Measurements from ENCODE around the gene RUFY3. TPM values are rescaled to one million over a fixed set of nuclear protein-coding genes. Genes with fewer than 3 reads are reported as not detected.
"Not testable (repeated sequence)": the region's sequence is repeated elsewhere in the genome, so short reads cannot be mapped to it uniquely, and the experiment has no call there.

RUFY3 gene, protein sequence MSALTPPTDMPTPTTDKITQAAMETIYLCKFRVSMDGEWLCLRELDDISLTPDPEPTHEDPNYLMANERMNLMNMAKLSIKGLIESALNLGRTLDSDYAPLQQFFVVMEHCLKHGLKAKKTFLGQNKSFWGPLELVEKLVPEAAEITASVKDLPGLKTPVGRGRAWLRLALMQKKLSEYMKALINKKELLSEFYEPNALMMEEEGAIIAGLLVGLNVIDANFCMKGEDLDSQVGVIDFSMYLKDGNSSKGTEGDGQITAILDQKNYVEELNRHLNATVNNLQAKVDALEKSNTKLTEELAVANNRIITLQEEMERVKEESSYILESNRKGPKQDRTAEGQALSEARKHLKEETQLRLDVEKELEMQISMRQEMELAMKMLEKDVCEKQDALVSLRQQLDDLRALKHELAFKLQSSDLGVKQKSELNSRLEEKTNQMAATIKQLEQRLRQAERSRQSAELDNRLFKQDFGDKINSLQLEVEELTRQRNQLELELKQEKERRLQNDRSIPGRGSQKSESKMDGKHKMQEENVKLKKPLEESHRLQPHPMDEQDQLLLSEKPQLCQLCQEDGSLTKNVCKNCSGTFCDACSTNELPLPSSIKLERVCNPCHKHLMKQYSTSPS
- polyA plus RNA-seq (2013, experiment 1 of 4), result 56.6 TPM
- polyA plus RNA-seq (2013, experiment 2 of 4), result 52.6 TPM
- polyA plus RNA-seq (2013, experiment 3 of 4), result 45.8 TPM
- 50.7 TPM for polyA plus RNA-seq (2013, experiment 4 of 4)

DNA sequence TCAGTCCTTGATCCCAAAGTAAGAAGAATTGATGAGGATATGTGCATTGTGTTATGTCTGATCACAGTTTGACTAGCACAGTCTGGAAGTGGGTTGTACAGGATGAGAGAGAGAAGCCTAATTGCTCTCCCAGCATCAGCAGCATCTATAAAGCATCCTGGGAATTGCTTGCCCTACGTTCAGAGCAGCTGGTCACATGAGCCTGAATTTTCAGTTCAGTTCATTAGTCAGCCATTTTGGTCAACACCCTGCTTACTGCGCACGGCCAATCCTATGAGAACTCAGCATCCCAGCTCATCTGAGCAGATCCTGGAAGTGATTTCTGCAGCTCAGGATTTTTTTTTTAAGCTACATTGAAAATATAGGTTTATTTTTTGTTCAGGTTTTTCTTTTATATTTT, at the start of gene RUFY3:
TSS of gene RUFY3 (plus strand) at position 218 of the 400 bp plus-strand sequence. CDS start 610 bp downstream, outside the sequence.
- Histone ChIP-seq H3K27ac (ENCODE audit: insufficient read depth, low read depth, low read length, poor library complexity, severe bottlenecking) (no peak within 1 kb of the TSS), H3K9me3 (ENCODE audit: control insufficient read depth, low read length) (no peaks in the 10 kb centered on the region), H3K27me3 (ENCODE audit: control insufficient read depth, insufficient read depth, low read length, poor library complexity, severe bottlenecking) (no peaks in the 10 kb centered on the region), H3K36me3 (ENCODE audit: control insufficient read depth, insufficient read depth, low read length) (no peaks in the 10 kb centered on the region), H3K4me1 (ENCODE audit: control insufficient read depth, insufficient read depth, low read length) (peaks cover 4% of the 10 kb centered on the region), H3K4me3 (ENCODE audit: insufficient read depth, low read depth, low read length) (no peak within 1 kb of the TSS)
- WGBS, 2 experiments, result 68% methylated on average over 3 of the region's 3 CpGs

- no peaks in the 10 kb centered on the region for H3K4me1 ChIP-seq (ENCODE audit: control insufficient read depth, insufficient read depth, low read length)
- H3K36me3 ChIP-seq (ENCODE audit: control insufficient read depth, insufficient read depth, low read length), result no peaks in the 10 kb centered on the region
- no peak overlapping the region for H3K4me3 ChIP-seq (ENCODE audit: insufficient read depth, low read depth, low read length)
- H3K27me3 ChIP-seq (ENCODE audit: control insufficient read depth, insufficient read depth, low read length, poor library complexity, severe bottlenecking), result no peaks in the 10 kb centered on the region
- no peak overlapping the region for H3K27ac ChIP-seq (ENCODE audit: insufficient read depth, low read depth, low read length, poor library complexity, severe bottlenecking)
- H3K9me3 ChIP-seq (ENCODE audit: control insufficient read depth, low read length), result no peaks in the 10 kb centered on the region
These were observed 47.6 kb upstream of the RUFY3 start for GRCh38 chr4:70674191-70674590.

GRCh38 chr4:70674731-70675130, 47.0 kb upstream of the RUFY3 start:
- no peaks in the 10 kb centered on the region for H3K4me1 ChIP-seq (ENCODE audit: control insufficient read depth, insufficient read depth, low read length)
- WGBS, 2 experiments, result 92 to 94% methylated on average over 1 of the region's 1 CpG
- no peaks in the 10 kb centered on the region for H3K9me3 ChIP-seq (ENCODE audit: control insufficient read depth, low read length)
- no peak overlapping the region for H3K27ac ChIP-seq (ENCODE audit: insufficient read depth, low read depth, low read length, poor library complexity, severe bottlenecking)
- no peak overlapping the region for H3K4me3 ChIP-seq (ENCODE audit: insufficient read depth, low read depth, low read length)
- no peaks in the 10 kb centered on the region for H3K27me3 ChIP-seq (ENCODE audit: control insufficient read depth, insufficient read depth, low read length, poor library complexity, severe bottlenecking)
- no peaks in the 10 kb centered on the region for H3K36me3 ChIP-seq (ENCODE audit: control insufficient read depth, insufficient read depth, low read length)

- WGBS, 2 experiments, result 85 to 89% methylated on average over 6 of the region's 6 CpGs
- Histone ChIP-seq H3K27me3 (ENCODE audit: control insufficient read depth, insufficient read depth, low read length, poor library complexity, severe bottlenecking) (no peaks in the 10 kb centered on the region), H3K9me3 (ENCODE audit: control insufficient read depth, low read length) (no peaks in the 10 kb centered on the region), H3K27ac (ENCODE audit: insufficient read depth, low read depth, low read length, poor library complexity, severe bottlenecking) (no peak overlapping the region), H3K36me3 (ENCODE audit: control insufficient read depth, insufficient read depth, low read length) (no peaks in the 10 kb centered on the region), H3K4me1 (ENCODE audit: control insufficient read depth, insufficient read depth, low read length) (no peaks in the 10 kb centered on the region), H3K4me3 (ENCODE audit: insufficient read depth, low read depth, low read length) (no peak overlapping the region)
These were observed 45.1 kb upstream of the RUFY3 start for GRCh38 chr4:70676554-70677090.

DNA sequence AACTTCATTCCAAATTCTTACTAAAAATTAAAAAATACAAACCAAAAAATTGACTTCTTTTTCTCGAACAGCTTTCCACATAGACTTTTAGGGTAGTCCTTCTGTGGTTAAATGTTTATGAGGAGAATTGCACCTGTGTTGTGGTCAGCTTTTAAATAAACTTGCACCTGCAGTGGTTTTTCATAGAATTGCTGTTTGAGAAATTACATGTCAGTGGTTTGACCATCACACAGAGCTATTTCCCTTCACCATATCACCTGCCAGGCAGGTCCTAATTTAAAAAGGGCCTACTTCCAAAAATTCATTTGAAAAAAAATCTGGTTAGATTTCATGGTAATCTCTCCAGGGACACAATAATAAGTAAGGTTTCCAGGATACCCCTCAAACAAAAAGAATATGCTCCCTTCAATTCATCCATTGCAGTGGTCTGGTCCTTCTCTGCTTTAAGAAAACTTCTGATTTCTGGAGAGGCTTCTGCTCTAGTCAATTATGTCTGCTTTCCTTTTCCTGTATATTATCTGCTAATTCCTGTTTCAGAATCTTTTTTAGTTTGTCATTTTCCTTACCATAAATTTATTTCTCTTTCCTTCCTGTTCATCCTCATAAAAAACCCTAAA, 43.3 kb upstream of the RUFY3 start:
- Histone ChIP-seq H3K27me3 (ENCODE audit: control insufficient read depth, insufficient read depth, low read length, poor library complexity, severe bottlenecking) (no peaks in the 10 kb centered on the region), H3K9me3 (ENCODE audit: control insufficient read depth, low read length) (no peaks in the 10 kb centered on the region), H3K4me3 (ENCODE audit: insufficient read depth, low read depth, low read length) (no peak overlapping the region), H3K27ac (ENCODE audit: insufficient read depth, low read depth, low read length, poor library complexity, severe bottlenecking) (no peak overlapping the region), H3K4me1 (ENCODE audit: control insufficient read depth, insufficient read depth, low read length) (no peaks in the 10 kb centered on the region), H3K36me3 (ENCODE audit: control insufficient read depth, insufficient read depth, low read length) (no peaks in the 10 kb centered on the region)
- 86 to 92% methylated on average over 1 of the region's 1 CpG for WGBS, 2 experiments

GRCh38 chr4:70680934-70681333, 40.8 kb upstream of the RUFY3 start:
- Histone ChIP-seq H3K36me3 (ENCODE audit: control insufficient read depth, insufficient read depth, low read length) (no peaks in the 10 kb centered on the region), H3K9me3 (ENCODE audit: control insufficient read depth, low read length) (no peaks in the 10 kb centered on the region), H3K4me3 (ENCODE audit: insufficient read depth, low read depth, low read length) (no peak overlapping the region), H3K4me1 (ENCODE audit: control insufficient read depth, insufficient read depth, low read length) (no peaks in the 10 kb centered on the region), H3K27me3 (ENCODE audit: control insufficient read depth, insufficient read depth, low read length, poor library complexity, severe bottlenecking) (no peaks in the 10 kb centered on the region), H3K27ac (ENCODE audit: insufficient read depth, low read depth, low read length, poor library complexity, severe bottlenecking) (no peak overlapping the region)

DNA sequence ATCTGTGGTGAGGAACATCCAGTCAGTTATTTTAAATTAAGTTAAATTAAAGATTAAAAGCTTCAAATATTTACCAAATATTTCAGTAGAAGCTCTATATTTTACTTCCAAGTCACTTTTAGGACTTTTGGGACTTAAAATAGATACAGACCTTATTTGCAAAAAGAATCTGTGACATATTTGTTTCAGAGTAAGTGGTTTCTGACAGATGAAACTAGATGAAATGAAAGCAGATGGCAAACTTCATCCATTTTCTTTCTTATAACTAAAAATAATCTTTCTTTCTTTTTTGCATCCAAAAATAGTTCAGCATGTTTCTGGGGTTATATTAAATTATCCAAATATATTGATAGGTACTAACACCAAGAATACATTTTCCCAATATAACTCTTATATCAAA, 40.1 kb upstream of the RUFY3 start:
- no peak overlapping the region for H3K4me3 ChIP-seq (ENCODE audit: insufficient read depth, low read depth, low read length)
- no peak overlapping the region for H3K27ac ChIP-seq (ENCODE audit: insufficient read depth, low read depth, low read length, poor library complexity, severe bottlenecking)
- H3K27me3 ChIP-seq (ENCODE audit: control insufficient read depth, insufficient read depth, low read length, poor library complexity, severe bottlenecking), result no peaks in the 10 kb centered on the region
- H3K9me3 ChIP-seq (ENCODE audit: control insufficient read depth, low read length), result no peaks in the 10 kb centered on the region
- no peaks in the 10 kb centered on the region for H3K4me1 ChIP-seq (ENCODE audit: control insufficient read depth, insufficient read depth, low read length)
- no peaks in the 10 kb centered on the region for H3K36me3 ChIP-seq (ENCODE audit: control insufficient read depth, insufficient read depth, low read length)

DNA sequence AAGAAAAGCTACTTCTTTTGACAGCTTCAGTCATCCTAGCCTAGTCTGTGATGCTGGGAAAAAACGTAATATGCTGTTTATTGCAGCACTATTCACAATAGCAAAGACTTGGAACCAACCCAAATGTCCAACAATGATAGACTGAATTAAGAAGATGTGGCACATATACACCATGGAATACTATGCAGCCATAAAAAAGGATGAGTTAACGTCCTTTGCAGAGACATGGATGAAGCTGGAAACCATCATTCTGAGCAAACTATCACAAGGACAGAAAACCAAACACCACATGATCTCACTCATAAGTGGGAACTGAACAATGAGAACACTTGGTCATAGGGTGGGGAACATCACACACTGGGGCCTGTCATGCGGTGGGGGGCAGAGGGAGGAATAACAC, 39.6 kb upstream of the RUFY3 start:
- H3K36me3 ChIP-seq (ENCODE audit: control insufficient read depth, insufficient read depth, low read length); H3K4me3 ChIP-seq (ENCODE audit: insufficient read depth, low read depth, low read length); H3K9me3 ChIP-seq (ENCODE audit: control insufficient read depth, low read length); H3K27me3 ChIP-seq (ENCODE audit: control insufficient read depth, insufficient read depth, low read length, poor library complexity, severe bottlenecking); H3K4me1 ChIP-seq (ENCODE audit: control insufficient read depth, insufficient read depth, low read length); H3K27ac ChIP-seq (ENCODE audit: insufficient read depth, low read depth, low read length, poor library complexity, severe bottlenecking): not testable (repeated sequence)
- WGBS, 2 experiments, result 84 to 93% methylated on average over 3 of the region's 3 CpGs

GRCh38 chr4:70687392-70687791, 34.4 kb upstream of the RUFY3 start:
- Histone ChIP-seq H3K36me3 (ENCODE audit: control insufficient read depth, insufficient read depth, low read length) (peaks cover under 1% of the 10 kb centered on the region), H3K27ac (ENCODE audit: insufficient read depth, low read depth, low read length, poor library complexity, severe bottlenecking) (peak overlapping the region; percentile 93), H3K4me3 (ENCODE audit: insufficient read depth, low read depth, low read length) (peak overlapping the region; percentile 91), H3K9me3 (ENCODE audit: control insufficient read depth, low read length) (no peaks in the 10 kb centered on the region), H3K27me3 (ENCODE audit: control insufficient read depth, insufficient read depth, low read length, poor library complexity, severe bottlenecking) (no peaks in the 10 kb centered on the region), H3K4me1 (ENCODE audit: control insufficient read depth, insufficient read depth, low read length) (peaks cover 8% of the 10 kb centered on the region)
- WGBS, 2 experiments, result 88 to 89% methylated on average over 13 of the region's 13 CpGs
